GM12878 (cell line): ENCODE results near the gene RSPO3. TPM values are rescaled to one million over a fixed set of nuclear protein-coding genes. Genes with fewer than 3 reads are reported as not detected.

Source experiments
- ATAC-seq: fragments of 200-7000 bp; cut with Tn5 transposase; 3 replicates; pipeline ENCODE4 v1.9.1; 2020; ENCODE audit warnings: mild to moderate bottlenecking, moderate library complexity
- BruUV-seq: library from RNA; stranded (reverse); fragments of 400-500 nt; replicated peaks from 2 replicates; lab custom pipeline; 2021; lab: Mats Ljungman, UMichigan
- CTCF ChIA-PET: fragments of 300-600 bp; sonication (Branson Sonifier 250); formaldehyde crosslinking; extraction: SDS; loops from one replicate; lab custom pipeline; 2021; ENCODE audit warnings: inconsistent platforms; lab: Yijun Ruan, JAX
- POLR2A ChIA-PET: fragments of 350-600 bp; formaldehyde crosslinking; extraction: SDS; loops from one replicate; lab custom pipeline; 2021; ENCODE audit warnings: inconsistent platforms; lab: Charles Lee
- RAD21 ChIA-PET: fragments of 300-600 bp; sonication (Branson Sonifier 250); formaldehyde crosslinking; loops from one replicate; lab custom pipeline; 2023; ENCODE audit warnings: antibody characterized with exemption; ENCODE audit not compliant: unreplicated experiment; lab: Charles Lee
- SMC1A ChIA-PET: fragments of 300-600 bp; sonication (Branson Sonifier 250); formaldehyde crosslinking; loops from one replicate; lab custom pipeline; 2023; ENCODE audit not compliant: unreplicated experiment, uncharacterized antibody; lab: Charles Lee
- DNase-seq: peaks from one replicate; pipeline ENCODE4 v3.0.0-alpha.2; 2011; ENCODE audit warnings: low read depth, low spot score
- FAIRE-seq: peaks from 3 replicates; lab custom pipeline; 2011; peaks lifted over from hg19 to GRCh38; lab: Jason Lieb, UNC
- H2AFZ ChIP-seq: 2 replicates; pipeline ENCODE4 v1.6.0; 2011; ENCODE audit warnings: low read depth, low read length, control low read depth; ENCODE audit not compliant: control insufficient read depth
- H3K27ac ChIP-seq: 2 replicates; pipeline ENCODE4 v1.5.1; 2011; ENCODE audit warnings: control low read depth; ENCODE audit not compliant: control insufficient read depth, insufficient read depth
- H3K27me3 ChIP-seq, 2 experiments: replicated peaks in 1 of 2; 2 replicates each; pipeline versions ENCODE4 v1.6.0 to v1.6.1; 2011; ENCODE audit warnings: low read length in 1 of 2; ENCODE audit not compliant: control insufficient read depth in 2 of 2, insufficient read depth in 2 of 2
- H3K36me3 ChIP-seq, 2 experiments: 2 replicates each; pipeline ENCODE4 v1.5.1; 2011; ENCODE audit warnings: low read length in 1 of 2; ENCODE audit not compliant: control insufficient read depth in 2 of 2, insufficient read depth in 2 of 2
- H3K4me1 ChIP-seq: 2 replicates; pipeline ENCODE4 v1.6.1; 2011; ENCODE audit warnings: mild to moderate bottlenecking, low read length, moderate library complexity, mixed read lengths; ENCODE audit not compliant: control insufficient read depth, insufficient read depth
- H3K4me2 ChIP-seq: 2 replicates; pipeline ENCODE4 v1.6.0; 2011; ENCODE audit warnings: control low read depth; ENCODE audit not compliant: control insufficient read depth, insufficient read depth
- H3K4me3 ChIP-seq: fragments of 200-600 bp; sonication (generic); 2 replicates; pipeline ENCODE4 v1.5.1; 2016
- H3K79me2 ChIP-seq: 2 replicates; pipeline ENCODE4 v1.6.0; 2011; ENCODE audit warnings: low read length; ENCODE audit not compliant: control insufficient read depth, insufficient read depth
- H3K9ac ChIP-seq: 2 replicates; pipeline ENCODE4 v1.8.0; 2011; ENCODE audit warnings: low read length, control low read depth, mixed read lengths; ENCODE audit not compliant: control insufficient read depth, insufficient read depth
- H3K9me3 ChIP-seq: replicated peaks from 3 replicates; pipeline ENCODE4 v1.5.1; 2011; ENCODE audit warnings: mild to moderate bottlenecking, low read length; ENCODE audit not compliant: control insufficient read depth, insufficient read depth
- H4K20me1 ChIP-seq: 2 replicates; pipeline ENCODE4 v1.6.0; 2011; ENCODE audit not compliant: control insufficient read depth, insufficient read depth
- ASH2L ChIP-seq: fragments of 300-600, 200-600 bp; sonication (generic); IDR thresholded peaks from 2 replicates; pipeline ENCODE4 v1.6.1; 2017; ENCODE audit warnings: low read depth, mild to moderate bottlenecking, borderline replicate concordance
- BACH1 ChIP-seq: fragments of 450-650 bp; IDR thresholded peaks from 2 replicates; pipeline ENCODE4 v1.6.1; 2017; ENCODE audit warnings: mild to moderate bottlenecking, borderline replicate concordance
- EED ChIP-seq: sonication (generic); IDR thresholded peaks from 2 replicates; pipeline ENCODE4 v1.6.1; 2016; ENCODE audit warnings: antibody characterized with exemption, low read depth
- MEF2B ChIP-seq: fragments of 450-650 bp; IDR thresholded peaks from 2 replicates; pipeline ENCODE4 v1.6.1; 2018; ENCODE audit warnings: mild to moderate bottlenecking, moderate library complexity; ENCODE audit not compliant: partially characterized antibody, poor library complexity, severe bottlenecking
- MTA2 ChIP-seq: fragments of 450-650 bp; IDR thresholded peaks from 2 replicates; pipeline ENCODE4 v1.6.1; 2016; ENCODE audit warnings: low read depth, mild to moderate bottlenecking, moderate library complexity
- NFXL1 ChIP-seq: fragments of 450-650 bp; IDR thresholded peaks from 2 replicates; pipeline ENCODE4 v1.6.1; 2017; ENCODE audit warnings: antibody characterized with exemption, mild to moderate bottlenecking, borderline replicate concordance
- RAD51 ChIP-seq: fragments of 450-650 bp; IDR thresholded peaks from 2 replicates; pipeline ENCODE4 v1.6.1; 2016; ENCODE audit warnings: moderate library complexity, mild to moderate bottlenecking, inconsistent platforms
- RBBP5 ChIP-seq: fragments of 200-600 bp; sonication (generic); conservative IDR thresholded peaks from 2 replicates; pipeline ENCODE4 v1.6.1; 2016
- SIN3A ChIP-seq: IDR thresholded peaks from 2 replicates; pipeline ENCODE4 v1.6.1; 2012; ENCODE audit warnings: low read depth, low read length, improper control_type of control experiment
- TCF12 ChIP-seq: IDR thresholded peaks from 2 replicates; pipeline ENCODE4 v1.6.1; 2011; ENCODE audit warnings: low read depth, mild to moderate bottlenecking, low read length
- WGBS: methylation state at CpG from one replicate; pipeline ENCODE4 v1.1.6; 2016; ENCODE audit warnings: low lambda C conversion rate; ENCODE audit not compliant: insufficient replicate concordance, insufficient coverage; ENCODE audit errors: missing lambda C conversion rate; 5-methylcytosine and 5-hydroxymethylcytosine counted together
- in situ Hi-C: fragments of 300-500 bp; cut with MboI; formaldehyde crosslinking; loops from 9 replicates; pipeline ENCODE4 v1.14.3; 2018; ENCODE audit warnings: mixed read lengths
- intact Hi-C: fragments of 100-400 bp; cut with micrococcal nuclease; formaldehyde crosslinking; loops from one replicate; pipeline ENCODE4 v1.14.2; 2022; ENCODE audit not compliant: unreplicated experiment
- polyA plus RNA-seq, 11 experiments: library from polyadenylated mRNA; depleted of rRNA in 4 of 11; unstranded in 6 of 11; stranded (reverse) in 5 of 11; fragments of >200 nt; fragmentation: Nextera tagmentation in 4 of 11; fragmentation: Illumina TruSeq in 1 of 11; extraction: Ambion mirVana in 4 of 11; extraction: Trizol in 1 of 11; gene quantifications; 1 replicate in 1 of 11; 2 replicates in 10 of 11; pipeline versions ENCODE4 v1.2.1 to v1.2.3, GENCODE V29; 2011 to 2016; ENCODE audit warnings: inconsistent platforms in 2 of 11, missing spikeins in 2 of 11, low read depth in 1 of 11
- total RNA-seq, 4 experiments: library from RNA; depleted of rRNA in 3 of 4; stranded (reverse); fragments of >200 nt in 3 of 4; fragmentation: Illumina TruSeq in 1 of 4; extraction: Trizol in 1 of 4; gene quantifications; 2 replicates each; pipeline versions ENCODE4 v1.2.1 to v1.2.3, GENCODE V29; 2013 to 2021
- TF ChIP-seq, protein P1 (sequence below): fragments of 450-650 bp; IDR thresholded peaks from 2 replicates; pipeline ENCODE4 v1.6.1; 2018; ENCODE audit warnings: borderline replicate concordance, mild to moderate bottlenecking; ENCODE audit not compliant: partially characterized antibody
- TF ChIP-seq, protein P2 (sequence below): fragments of 450-650 bp; formaldehyde crosslinking; IDR thresholded peaks from 2 replicates; pipeline ENCODE4 v1.4.0; 2020; ENCODE audit warnings: mild to moderate bottlenecking, moderate library complexity
- TF ChIP-seq, protein P3 (sequence below): fragments of 450-650 bp; IDR thresholded peaks from 2 replicates; pipeline ENCODE4 v1.6.1; 2017; ENCODE audit warnings: antibody characterized with exemption, mild to moderate bottlenecking, moderate library complexity

RSPO3 gene
- total and polyA plus RNA-seq, 10 of the 15 experiments (the other 5 are each of a cell fraction or from before 2014, with no cell fraction given), result 0.16 TPM; not detected in 9

DNA sequence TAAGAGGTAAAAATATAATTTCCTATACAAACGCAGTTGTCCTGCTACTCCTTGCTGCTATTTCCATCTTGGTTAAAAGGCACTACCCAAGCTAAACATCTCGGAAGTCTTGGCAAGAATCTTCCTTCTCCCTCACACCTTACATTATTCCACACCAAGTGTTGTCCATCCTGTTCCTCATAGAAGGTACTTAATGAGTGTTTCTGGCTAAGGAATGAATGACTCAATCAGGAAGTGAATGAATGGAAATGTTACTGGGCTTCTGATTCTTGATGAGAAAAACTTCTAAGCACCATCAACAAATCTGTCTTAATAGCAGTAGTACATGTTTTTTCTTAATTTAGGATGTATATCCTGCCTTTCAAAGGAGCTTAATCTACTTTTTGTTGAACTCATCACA lies 40.6 kb upstream of the RSPO3 start:
- Histone ChIP-seq H3K4me1 (no peaks in the 10 kb centered on the region), H3K9me3 (no peaks in the 10 kb centered on the region)
- TF ChIP-seq SIN3A (no peak), TCF12 (no peak), MEF2B (no peak), NFXL1 (no peak), BACH1 (no peak), MTA2 (no peak), RBBP5 (no peak), ASH2L (no peak), RAD51 (no peak), EED (no peak)
- TF ChIP-seq, protein P1, sequence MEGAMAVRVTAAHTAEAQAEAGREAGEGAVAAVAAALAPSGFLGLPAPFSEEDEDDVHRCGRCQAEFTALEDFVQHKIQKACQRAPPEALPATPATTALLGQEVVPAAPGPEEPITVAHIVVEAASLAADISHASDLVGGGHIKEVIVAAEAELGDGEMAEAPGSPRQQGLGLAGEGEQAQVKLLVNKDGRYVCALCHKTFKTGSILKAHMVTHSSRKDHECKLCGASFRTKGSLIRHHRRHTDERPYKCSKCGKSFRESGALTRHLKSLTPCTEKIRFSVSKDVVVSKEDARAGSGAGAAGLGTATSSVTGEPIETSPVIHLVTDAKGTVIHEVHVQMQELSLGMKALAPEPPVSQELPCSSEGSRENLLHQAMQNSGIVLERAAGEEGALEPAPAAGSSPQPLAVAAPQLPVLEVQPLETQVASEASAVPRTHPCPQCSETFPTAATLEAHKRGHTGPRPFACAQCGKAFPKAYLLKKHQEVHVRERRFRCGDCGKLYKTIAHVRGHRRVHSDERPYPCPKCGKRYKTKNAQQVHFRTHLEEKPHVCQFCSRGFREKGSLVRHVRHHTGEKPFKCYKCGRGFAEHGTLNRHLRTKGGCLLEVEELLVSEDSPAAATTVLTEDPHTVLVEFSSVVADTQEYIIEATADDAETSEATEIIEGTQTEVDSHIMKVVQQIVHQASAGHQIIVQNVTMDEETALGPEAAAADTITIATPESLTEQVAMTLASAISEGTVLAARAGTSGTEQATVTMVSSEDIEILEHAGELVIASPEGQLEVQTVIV, result no peak
- TF ChIP-seq, protein P2, sequence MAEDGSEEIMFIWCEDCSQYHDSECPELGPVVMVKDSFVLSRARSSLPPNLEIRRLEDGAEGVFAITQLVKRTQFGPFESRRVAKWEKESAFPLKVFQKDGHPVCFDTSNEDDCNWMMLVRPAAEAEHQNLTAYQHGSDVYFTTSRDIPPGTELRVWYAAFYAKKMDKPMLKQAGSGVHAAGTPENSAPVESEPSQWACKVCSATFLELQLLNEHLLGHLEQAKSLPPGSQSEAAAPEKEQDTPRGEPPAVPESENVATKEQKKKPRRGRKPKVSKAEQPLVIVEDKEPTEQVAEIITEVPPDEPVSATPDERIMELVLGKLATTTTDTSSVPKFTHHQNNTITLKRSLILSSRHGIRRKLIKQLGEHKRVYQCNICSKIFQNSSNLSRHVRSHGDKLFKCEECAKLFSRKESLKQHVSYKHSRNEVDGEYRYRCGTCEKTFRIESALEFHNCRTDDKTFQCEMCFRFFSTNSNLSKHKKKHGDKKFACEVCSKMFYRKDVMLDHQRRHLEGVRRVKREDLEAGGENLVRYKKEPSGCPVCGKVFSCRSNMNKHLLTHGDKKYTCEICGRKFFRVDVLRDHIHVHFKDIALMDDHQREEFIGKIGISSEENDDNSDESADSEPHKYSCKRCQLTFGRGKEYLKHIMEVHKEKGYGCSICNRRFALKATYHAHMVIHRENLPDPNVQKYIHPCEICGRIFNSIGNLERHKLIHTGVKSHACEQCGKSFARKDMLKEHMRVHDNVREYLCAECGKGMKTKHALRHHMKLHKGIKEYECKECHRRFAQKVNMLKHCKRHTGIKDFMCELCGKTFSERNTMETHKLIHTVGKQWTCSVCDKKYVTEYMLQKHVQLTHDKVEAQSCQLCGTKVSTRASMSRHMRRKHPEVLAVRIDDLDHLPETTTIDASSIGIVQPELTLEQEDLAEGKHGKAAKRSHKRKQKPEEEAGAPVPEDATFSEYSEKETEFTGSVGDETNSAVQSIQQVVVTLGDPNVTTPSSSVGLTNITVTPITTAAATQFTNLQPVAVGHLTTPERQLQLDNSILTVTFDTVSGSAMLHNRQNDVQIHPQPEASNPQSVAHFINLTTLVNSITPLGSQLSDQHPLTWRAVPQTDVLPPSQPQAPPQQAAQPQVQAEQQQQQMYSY (CRISPR knock-in tag), result no peak
- TF ChIP-seq, protein P3, sequence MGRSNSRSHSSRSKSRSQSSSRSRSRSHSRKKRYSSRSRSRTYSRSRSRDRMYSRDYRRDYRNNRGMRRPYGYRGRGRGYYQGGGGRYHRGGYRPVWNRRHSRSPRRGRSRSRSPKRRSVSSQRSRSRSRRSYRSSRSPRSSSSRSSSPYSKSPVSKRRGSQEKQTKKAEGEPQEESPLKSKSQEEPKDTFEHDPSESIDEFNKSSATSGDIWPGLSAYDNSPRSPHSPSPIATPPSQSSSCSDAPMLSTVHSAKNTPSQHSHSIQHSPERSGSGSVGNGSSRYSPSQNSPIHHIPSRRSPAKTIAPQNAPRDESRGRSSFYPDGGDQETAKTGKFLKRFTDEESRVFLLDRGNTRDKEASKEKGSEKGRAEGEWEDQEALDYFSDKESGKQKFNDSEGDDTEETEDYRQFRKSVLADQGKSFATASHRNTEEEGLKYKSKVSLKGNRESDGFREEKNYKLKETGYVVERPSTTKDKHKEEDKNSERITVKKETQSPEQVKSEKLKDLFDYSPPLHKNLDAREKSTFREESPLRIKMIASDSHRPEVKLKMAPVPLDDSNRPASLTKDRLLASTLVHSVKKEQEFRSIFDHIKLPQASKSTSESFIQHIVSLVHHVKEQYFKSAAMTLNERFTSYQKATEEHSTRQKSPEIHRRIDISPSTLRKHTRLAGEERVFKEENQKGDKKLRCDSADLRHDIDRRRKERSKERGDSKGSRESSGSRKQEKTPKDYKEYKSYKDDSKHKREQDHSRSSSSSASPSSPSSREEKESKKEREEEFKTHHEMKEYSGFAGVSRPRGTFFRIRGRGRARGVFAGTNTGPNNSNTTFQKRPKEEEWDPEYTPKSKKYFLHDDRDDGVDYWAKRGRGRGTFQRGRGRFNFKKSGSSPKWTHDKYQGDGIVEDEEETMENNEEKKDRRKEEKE, result no peak
- TF ChIP-seq, all 136 proteins: peak for 0
- H3K4me3 ChIP-seq, result no peak overlapping the region
- 8% methylated on average over 2 of the region's 2 CpGs for WGBS
- DNase-seq (no peak), FAIRE-seq (no peak), ATAC-seq (no peak)
- H3K4me2 ChIP-seq, result no peak overlapping the region
- no peaks in the 10 kb centered on the region for H3K36me3 ChIP-seq
- no peaks in the 10 kb centered on the region for H3K79me2 ChIP-seq
- no peak overlapping the region for H3K9ac ChIP-seq
- RAD21 ChIA-PET, result no interaction called here
- BruUV-seq, result no TSS peak
- no peaks in the 10 kb centered on the region for H4K20me1 ChIP-seq
- no peaks in the 10 kb centered on the region for H3K27me3 ChIP-seq
- H3K27ac ChIP-seq, result no peak overlapping the region
- no peak overlapping the region for H2AFZ ChIP-seq
- SMC1A ChIA-PET, result interaction anchor here (0.7 to 1.0 kb wide), 3 partner anchors 8 to 812 kb away, joined by 3 to 4 read pairs (median 3); no protein-coding TSS in a partner anchor
- intact Hi-C loops (no loop called here), in situ Hi-C loops (no loop called here)
- POLR2A ChIA-PET, result no interaction called here
- CTCF ChIA-PET, result no interaction called here
